Hepatic stellate cell (primary cell): ENCODE measurements around the gene KIF26B.

Experiments used
- DNase-seq: peaks from one replicate; pipeline ENCODE4 v3.0.0; 2011; ENCODE audit warnings: low spot score

The KIF26B gene

GRCh38 chr1:245241526-245242130 is 86.8 kb downstream of the KIF26B start:
- no peak for DNase-seq

- no peak for DNase-seq
These were observed 88.2 kb downstream of the KIF26B start for GRCh38 chr1:245242989-245243388.

- DNase-seq, result no peak
These were observed 90.4 kb downstream of the KIF26B start for GRCh38 chr1:245245021-245245667.

DNA sequence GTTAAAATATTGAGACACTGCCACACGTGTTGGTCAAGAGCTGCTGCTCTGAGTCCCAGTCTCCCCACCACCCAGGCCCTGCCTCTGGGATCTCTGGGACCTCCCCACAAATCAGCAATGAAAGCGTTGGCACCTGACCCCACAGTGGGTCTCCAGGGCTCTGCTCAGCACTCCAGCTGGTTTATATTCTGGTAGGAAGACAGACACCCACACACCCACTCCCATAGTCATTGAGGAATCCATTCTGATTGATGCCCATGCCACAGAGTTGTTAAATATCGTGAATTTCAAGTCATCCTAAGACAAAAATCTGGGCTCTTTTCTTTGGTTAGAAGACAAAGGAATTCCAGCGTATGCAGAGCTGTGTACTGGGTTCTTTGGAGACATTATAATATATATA is 91.6 kb downstream of the KIF26B start:
- no peak for DNase-seq

DNA sequence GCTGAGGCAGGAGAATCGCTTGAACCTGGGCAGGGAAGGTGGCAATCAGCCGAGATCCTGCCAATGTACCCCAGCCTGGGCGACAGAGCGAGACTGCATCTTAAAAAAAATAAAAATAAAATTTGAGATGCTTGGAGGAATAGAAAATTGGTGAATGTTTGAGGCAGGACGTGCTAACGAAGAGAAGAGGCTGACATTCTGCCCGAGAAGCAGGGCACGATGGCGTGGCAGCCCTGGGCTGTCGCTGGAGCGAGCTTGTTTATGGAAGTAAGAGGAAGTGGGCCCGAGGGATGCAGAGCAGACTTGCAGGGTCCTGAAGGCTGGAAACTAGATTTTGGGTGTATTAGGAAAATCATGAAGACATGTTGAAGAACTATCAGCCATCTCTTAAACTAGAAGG is 92.6 kb downstream of the KIF26B start:
- no peak for DNase-seq

DNA sequence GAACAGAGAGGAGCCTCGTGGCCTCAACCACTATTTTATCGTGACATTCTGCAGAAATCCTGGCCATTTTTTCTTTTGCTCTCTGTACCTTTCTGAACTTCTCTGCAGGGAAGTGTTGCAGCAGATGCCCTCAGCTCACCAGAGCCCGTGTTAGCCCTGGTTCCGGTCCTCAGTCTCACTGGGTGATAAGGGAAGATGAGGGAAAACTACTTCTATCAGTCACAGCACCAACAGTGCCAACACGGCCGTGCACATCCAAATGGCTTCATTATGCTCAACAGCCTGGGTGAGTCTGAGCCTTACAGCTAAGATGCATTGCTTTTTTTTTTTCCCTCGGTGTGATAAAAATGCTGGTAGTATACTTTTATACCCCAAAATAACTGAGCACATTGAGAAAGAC is 93.0 kb downstream of the KIF26B start:
- DNase-seq, result no peak

DNA sequence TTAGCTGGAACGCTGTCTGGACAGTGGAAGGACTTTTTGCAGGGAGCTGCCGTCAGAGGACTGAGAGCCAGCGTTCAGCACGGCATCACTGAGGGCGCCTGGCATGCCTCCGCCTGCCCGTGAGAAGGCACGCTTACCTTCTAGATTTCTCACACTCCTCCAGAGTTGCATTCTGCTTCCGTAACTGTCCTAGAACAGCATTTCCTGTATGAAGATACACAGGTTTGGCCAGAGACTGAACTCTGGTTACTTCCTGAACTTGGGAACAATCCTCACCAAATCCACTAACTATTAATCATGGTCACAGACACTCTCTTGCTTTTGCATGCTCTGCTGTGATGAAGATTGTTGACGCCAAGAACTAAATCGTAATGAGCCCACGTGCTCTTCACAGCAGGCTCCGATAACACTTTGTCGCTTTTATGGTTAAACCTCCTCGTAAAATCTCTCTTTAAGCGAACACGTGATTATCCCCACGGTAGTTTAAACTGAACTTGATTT is 93.5 kb downstream of the KIF26B start:
- no peak for DNase-seq

DNA sequence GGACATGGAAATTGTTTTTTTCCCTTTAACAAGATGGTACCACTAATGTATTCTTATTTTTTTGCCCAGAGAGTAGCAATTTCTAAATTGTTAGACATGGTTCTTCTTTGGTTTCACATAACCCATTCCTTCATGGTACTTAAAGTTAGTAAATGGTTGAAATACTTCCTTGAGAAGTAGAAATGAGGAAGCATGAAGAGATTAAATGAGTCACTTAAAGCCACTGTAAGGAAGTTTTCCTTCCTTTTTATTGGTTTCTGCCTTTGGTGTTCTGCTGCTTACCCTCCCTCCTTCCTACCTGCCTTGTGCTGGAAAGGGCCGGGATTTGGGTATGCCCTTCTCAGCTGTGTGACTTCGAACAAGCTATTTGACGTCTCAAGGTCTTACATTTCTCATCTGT is 101.0 kb downstream of the KIF26B start:
- DNase-seq, result no peak

DNA sequence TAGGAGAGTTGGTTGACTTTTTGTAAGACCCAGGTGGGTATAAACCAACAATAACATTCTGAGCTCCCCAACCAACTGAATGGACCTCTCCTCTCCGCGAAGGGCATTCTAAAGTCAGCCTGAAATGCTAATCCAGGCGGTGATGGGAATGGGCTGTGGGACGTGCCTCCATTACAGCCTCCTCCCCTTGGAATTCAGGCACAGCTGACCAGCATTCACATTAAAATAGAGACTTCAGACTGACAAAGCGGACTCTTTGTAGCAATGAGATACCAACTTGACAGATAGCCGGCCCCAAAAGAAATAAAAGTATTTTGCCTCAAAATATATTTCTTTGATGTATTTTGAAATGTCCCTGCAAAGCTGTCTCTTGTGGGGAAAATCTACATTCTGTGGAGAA is 101.7 kb downstream of the KIF26B start:
- no peak for DNase-seq

GRCh38 chr1:245258271-245258920 is 103.6 kb downstream of the KIF26B start:
- DNase-seq, result no peak

DNA sequence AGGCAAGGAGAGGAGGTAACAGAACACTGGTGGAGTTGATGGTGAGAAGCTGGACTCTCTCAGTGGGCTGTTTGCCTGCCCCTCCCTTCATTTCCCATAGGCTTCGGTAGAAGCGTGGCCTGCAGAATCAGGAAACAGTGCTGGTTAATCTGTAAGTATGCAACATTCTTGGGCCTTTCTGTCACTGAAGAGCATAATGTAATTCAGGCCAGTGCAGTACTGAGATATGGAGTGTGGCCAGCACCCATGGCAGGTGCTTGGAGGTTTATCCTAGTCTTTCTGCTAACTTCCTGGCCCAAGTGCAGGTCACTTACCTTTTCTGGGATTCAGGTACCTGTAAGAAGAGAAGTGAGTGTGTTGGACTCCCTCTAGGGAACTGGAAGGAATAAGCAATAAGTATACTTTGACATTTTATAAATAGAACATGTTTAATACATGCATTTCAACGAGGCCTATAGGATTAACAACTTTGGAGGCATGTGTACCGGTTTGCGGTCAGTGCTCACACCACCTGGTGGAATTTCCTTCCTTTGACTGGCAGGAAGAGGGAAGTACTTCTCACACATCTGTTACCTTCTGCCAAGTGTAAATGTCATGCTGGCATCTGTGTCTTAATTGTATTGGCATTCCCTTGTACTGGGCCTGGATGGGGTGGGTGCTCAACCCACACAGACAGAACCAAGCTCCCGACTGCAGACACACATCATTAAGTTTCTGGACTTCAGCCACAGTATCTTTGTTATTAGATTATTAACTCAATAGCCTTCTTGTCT is 105.5 kb downstream of the KIF26B start:
- no peak for DNase-seq

DNA sequence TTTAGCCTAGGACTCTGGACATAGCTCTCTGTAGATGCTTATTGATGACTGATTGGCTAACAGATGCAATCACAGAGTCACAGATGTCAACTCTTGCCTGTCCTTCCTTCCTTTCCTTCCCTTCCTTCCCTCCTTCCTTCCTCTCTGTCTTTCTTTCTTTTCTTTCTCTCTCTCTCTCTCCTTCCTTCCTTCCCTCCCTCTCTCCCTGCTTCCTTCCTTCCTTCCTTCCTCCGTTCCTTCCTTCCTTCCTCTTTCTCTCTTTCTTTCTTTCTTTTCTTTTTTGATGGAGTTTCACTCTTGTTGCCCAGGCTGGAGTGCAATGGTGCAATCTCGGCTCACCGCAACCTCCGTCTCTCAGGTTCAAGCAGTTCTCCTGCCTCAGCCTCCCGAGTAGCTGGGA is 106.1 kb downstream of the KIF26B start:
- DNase-seq, result no peak

DNA sequence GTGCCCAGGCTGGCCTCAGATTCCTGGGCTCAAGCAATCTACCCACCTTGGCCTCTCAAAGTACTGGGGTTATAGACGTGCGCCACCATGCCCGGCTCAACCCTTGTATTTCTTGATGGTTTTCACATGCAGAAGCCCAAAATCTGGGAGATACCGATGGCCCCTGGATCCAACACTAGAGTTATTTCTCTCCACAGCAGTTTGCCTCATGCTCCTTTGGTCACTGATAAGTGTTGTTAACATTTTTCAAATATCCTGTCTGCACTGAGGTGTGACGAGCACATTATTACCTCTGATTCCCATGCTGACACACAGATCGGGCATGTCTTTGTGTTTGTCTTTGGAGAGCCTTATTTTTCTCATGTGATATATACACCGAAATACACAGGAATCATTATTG is 107.0 kb downstream of the KIF26B start:
- DNase-seq, result no peak

- no peak for DNase-seq
These were observed 108.8 kb downstream of the KIF26B start for GRCh38 chr1:245263529-245264095.

GRCh38 chr1:245264226-245264625 is 109.4 kb downstream of the KIF26B start:
- no peak for DNase-seq

GRCh38 chr1:245266105-245266504 is 111.3 kb downstream of the KIF26B start:
- no peak for DNase-seq

- DNase-seq, result no peak
These were observed 115.3 kb downstream of the KIF26B start for GRCh38 chr1:245270063-245270462.

GRCh38 chr1:245270972-245271371 is 116.2 kb downstream of the KIF26B start:
- no peak for DNase-seq

- DNase-seq, result no peak
These were observed 117.9 kb downstream of the KIF26B start for GRCh38 chr1:245272676-245273075.

DNA sequence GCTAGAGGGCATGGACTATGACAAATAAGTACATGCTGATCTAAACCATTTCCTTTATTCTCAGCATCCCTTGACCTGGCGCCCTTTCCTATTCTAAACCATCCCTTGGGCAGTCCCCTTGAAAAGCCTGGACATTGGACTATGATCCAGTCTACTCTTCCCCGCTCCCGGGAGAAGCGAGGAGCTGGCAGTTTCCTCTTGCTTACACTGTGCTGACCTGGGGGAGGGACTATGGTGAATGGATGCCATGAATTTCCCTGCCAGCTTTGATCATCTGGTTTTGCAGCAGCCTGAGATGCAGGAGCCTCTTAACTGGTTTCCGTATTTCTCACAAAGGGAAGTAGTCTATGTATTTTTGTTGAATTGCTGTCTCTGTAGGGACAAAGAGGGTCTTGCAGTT is 121.7 kb downstream of the KIF26B start:
- no peak for DNase-seq

DNA sequence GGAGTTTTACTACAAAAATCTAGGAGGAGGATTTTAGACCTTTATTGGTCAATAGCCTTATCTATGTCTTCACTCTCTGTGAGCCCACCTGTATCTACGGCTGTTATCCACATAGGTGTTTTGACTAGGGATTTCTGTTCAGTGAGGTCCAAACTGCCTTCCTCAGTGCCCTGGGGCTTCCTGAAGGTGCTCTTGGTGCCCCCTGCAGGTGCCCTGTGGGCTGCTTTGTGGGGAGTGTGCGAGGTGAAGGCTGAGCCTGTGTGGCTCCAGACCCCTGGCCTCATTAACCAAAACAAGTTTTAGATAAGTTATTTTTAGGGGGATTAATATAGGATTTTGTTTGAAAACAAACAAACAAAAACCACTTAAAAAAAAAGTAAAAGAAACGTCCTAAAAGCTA is 122.5 kb downstream of the KIF26B start:
- DNase-seq, result no peak

DNA sequence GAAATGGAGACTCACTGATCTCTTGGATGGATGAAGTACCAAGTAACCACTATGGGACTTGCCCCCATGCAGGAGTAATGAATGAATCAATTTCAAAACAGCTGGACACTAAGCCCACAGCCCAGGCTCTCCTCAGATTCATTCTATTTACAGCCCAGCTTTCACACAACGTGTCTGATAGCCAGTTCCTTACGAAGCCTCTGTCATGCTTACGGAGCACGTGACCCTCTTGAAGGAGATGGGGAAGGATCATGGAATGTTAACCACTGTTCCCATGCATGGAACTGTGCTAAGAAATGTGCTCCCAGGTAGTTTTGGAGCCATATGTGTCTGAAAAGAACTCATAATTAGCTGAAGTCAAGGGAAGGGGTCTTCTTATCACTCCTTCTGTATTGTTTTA is 124.1 kb downstream of the KIF26B start:
- no peak for DNase-seq
